Measurements from ENCODE around the gene VCL. TPM values are rescaled to one million over a fixed set of nuclear protein-coding genes. Genes with fewer than 3 reads are reported as not detected.

Gene VCL
- total RNA-seq, 2 donors from 2014 or later: 97.2 to 285 TPM

GRCh38 chr10:74167443-74167842, 169.5 kb downstream of the VCL start:
- DNase-seq (ENCODE audit: low spot score): no peak
- no peaks in the 10 kb centered on the region for H3K36me3 ChIP-seq
- no peaks in the 10 kb centered on the region for H3K9me3 ChIP-seq
- TF ChIP-seq POLR2A (IDR thresholded peaks at IDR 0.05) (no peak), POLR2AphosphoS5 (IDR thresholded peaks at IDR 0.05) (no peak)
- TF ChIP-seq, protein P1, sequence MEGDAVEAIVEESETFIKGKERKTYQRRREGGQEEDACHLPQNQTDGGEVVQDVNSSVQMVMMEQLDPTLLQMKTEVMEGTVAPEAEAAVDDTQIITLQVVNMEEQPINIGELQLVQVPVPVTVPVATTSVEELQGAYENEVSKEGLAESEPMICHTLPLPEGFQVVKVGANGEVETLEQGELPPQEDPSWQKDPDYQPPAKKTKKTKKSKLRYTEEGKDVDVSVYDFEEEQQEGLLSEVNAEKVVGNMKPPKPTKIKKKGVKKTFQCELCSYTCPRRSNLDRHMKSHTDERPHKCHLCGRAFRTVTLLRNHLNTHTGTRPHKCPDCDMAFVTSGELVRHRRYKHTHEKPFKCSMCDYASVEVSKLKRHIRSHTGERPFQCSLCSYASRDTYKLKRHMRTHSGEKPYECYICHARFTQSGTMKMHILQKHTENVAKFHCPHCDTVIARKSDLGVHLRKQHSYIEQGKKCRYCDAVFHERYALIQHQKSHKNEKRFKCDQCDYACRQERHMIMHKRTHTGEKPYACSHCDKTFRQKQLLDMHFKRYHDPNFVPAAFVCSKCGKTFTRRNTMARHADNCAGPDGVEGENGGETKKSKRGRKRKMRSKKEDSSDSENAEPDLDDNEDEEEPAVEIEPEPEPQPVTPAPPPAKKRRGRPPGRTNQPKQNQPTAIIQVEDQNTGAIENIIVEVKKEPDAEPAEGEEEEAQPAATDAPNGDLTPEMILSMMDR (IDR thresholded peaks at IDR 0.05): no peak
- WGBS: 36% methylated on average over 1 of the region's 1 CpG
- no peaks in the 10 kb centered on the region for H3K4me1 ChIP-seq (replicated peaks)
- no peak overlapping the region for H3K4me3 ChIP-seq
- H3K27me3 ChIP-seq (replicated peaks; ENCODE audit: insufficient read depth): no peaks in the 10 kb centered on the region
- intact Hi-C loops (cut with DNase I): no loop called here
- no peak overlapping the region for H3K27ac ChIP-seq

Other genes starting within 250 kb of the VCL start
- 10 to 100 TPM; 33.2 to 55.6 TPM for gene CHCHD1, start 216.1 kb upstream of the VCL start, total RNA-seq
- 100 to 1,000 TPM in 1 of 2 donors, 10 to 100 TPM in 1; 80.6 to 246 TPM for gene ZSWIM8, start 212.5 kb upstream of the VCL start, total RNA-seq
- gene NDST2, start 186.5 kb upstream of the VCL start, total RNA-seq: 10 to 100 TPM; 39.7 to 57.4 TPM
- 10 to 100 TPM; 41.9 to 47.8 TPM for gene CAMK2G, start 123.6 kb upstream of the VCL start, total RNA-seq
- 10 to 100 TPM in 1 of 2 donors, 1 to 10 TPM in 1; 7.1 to 11.0 TPM for gene PLAU, start 87.0 kb upstream of the VCL start, total RNA-seq
- gene AP3M1, start 152.7 kb downstream of the VCL start, total RNA-seq: 10 to 100 TPM; 29.6 to 34.9 TPM
- gene ADK, start 153.1 kb downstream of the VCL start, total RNA-seq: 10 to 100 TPM; 34.1 to 42.5 TPM